CD4-positive, CD25-positive, alpha-beta regulatory T cell (primary cell): ENCODE data around the gene H2AZ1. TPM values are rescaled to one million over a fixed set of nuclear protein-coding genes. Genes with fewer than 3 reads are reported as not detected.
"Not testable (repeated sequence)": the region's sequence is repeated elsewhere in the genome, so short reads cannot be mapped to it uniquely, and the experiment has no call there.

Source experiments
- ATAC-seq, 2 donors: fragments of 150-1000 bp; cut with Tn5 transposase; one replicate each; pipeline ENCODE4 v1.10.0; 2021; ENCODE audit warnings: low read depth in 2 of 2, moderate number of reproducible peaks in 2 of 2, moderate library complexity in 1 of 2
- DNase-seq, 3 donors: peaks; one replicate each; pipeline versions ENCODE4 v3.0.0 to v3.0.0-alpha.2; 2012 to 2022; ENCODE audit warnings: mixed read lengths in 1 of 3
- H3K27ac ChIP-seq: one replicate; pipeline ENCODE4 v1.7.0; 2013; ENCODE audit warnings: mild to moderate bottlenecking, low read length; ENCODE audit not compliant: insufficient read depth, poor library complexity, severe bottlenecking
- H3K27me3 ChIP-seq: one replicate; pipeline ENCODE4 v1.7.0; 2013; ENCODE audit warnings: low read length; ENCODE audit not compliant: control insufficient read depth, insufficient read depth
- H3K36me3 ChIP-seq: one replicate; pipeline ENCODE4 v1.7.0; 2013; ENCODE audit warnings: mild to moderate bottlenecking, low read length, moderate library complexity; ENCODE audit not compliant: control insufficient read depth, insufficient read depth
- H3K4me1 ChIP-seq: 2 replicates; pipeline ENCODE4 v1.7.0; 2013; ENCODE audit warnings: mild to moderate bottlenecking, low read length; ENCODE audit not compliant: insufficient read depth, control insufficient read depth, poor library complexity, severe bottlenecking
- H3K4me3 ChIP-seq: one replicate; pipeline ENCODE4 v1.7.0; 2013; ENCODE audit warnings: low read depth, mild to moderate bottlenecking, low read length, moderate library complexity
- H3K9me3 ChIP-seq, 2 experiments: 1 replicate in 1 of 2; 2 replicates in 1 of 2; pipeline ENCODE4 v1.7.0; 2013; ENCODE audit warnings: low read length in 2 of 2, mild to moderate bottlenecking in 1 of 2, moderate library complexity in 1 of 2; ENCODE audit not compliant: control insufficient read depth in 2 of 2
- H3K27ac Mint-ChIP-seq, 3 donors: one replicate each; pipeline ENCODE4 v1.8.0; 2020 to 2022; ENCODE audit warnings: mild to moderate bottlenecking in 3 of 3, mixed read lengths in 3 of 3, moderate library complexity in 2 of 3
- H3K27me3 Mint-ChIP-seq: one replicate; pipeline ENCODE4 v1.8.0; 2022; ENCODE audit warnings: mild to moderate bottlenecking, mixed read lengths
- H3K36me3 Mint-ChIP-seq: one replicate; pipeline ENCODE4 v1.8.0; 2020; ENCODE audit warnings: mixed read lengths
- H3K4me1 Mint-ChIP-seq, 4 donors: one replicate each; pipeline ENCODE4 v1.8.0; 2020 to 2022; ENCODE audit warnings: mixed read lengths in 4 of 4, mild to moderate bottlenecking in 1 of 4
- H3K4me3 Mint-ChIP-seq, 4 donors: one replicate each; pipeline ENCODE4 v1.8.0; 2020 to 2022; ENCODE audit warnings: mild to moderate bottlenecking in 4 of 4, mixed read lengths in 4 of 4, moderate library complexity in 3 of 4
- H3K9me3 Mint-ChIP-seq, 7 donors: one replicate each; pipeline ENCODE4 v1.8.0; 2020 to 2022; ENCODE audit warnings: mixed read lengths in 7 of 7, mild to moderate bottlenecking in 3 of 7, moderate library complexity in 2 of 7
- polyA plus RNA-seq, 4 donors: library from polyadenylated mRNA; unstranded; fragments of 300-500 nt; fragmentation: Illumina TruSeq; gene quantifications; one replicate each; pipeline ENCODE4 v1.2.3, GENCODE V29; 2021
- total RNA-seq: library from RNA; stranded (reverse); gene quantifications from one replicate; pipeline ENCODE4 v1.2.3, GENCODE V29; 2022

Gene H2AZ1
- total and polyA plus RNA-seq, 5 donors from 2014 or later: 143 to 637 (median 497) TPM

DNA sequence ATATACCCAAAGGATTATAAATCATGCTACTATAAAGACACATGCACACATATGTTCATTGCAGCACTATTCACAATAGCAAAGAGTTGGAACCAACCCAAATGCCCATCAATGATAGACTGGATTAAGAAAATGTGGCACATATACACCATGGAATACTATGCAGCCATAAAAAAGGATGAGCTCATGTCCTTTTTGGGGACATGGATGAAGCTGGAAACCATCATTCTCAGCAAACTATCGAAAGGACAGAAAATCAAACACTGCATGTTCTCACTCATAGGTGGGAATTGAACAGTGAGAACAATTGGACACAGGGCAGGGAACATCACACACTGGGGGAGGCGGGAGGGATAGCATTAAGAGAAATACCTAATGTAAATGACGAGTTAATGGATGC lies 8.1 kb upstream of the H2AZ1 start:
- H3K9me3 ChIP-seq, H3K4me3 ChIP-seq, ATAC-seq, H3K4me3 Mint-ChIP-seq, H3K27me3 Mint-ChIP-seq, H3K27ac ChIP-seq, H3K27ac Mint-ChIP-seq, H3K27me3 ChIP-seq, H3K36me3 Mint-ChIP-seq, H3K9me3 Mint-ChIP-seq, H3K36me3 ChIP-seq, DNase-seq, H3K4me1 ChIP-seq: not testable (repeated sequence)
- peaks cover 0 to 11% (median 4%) of the 10 kb centered on the region in 4 donors for H3K4me1 Mint-ChIP-seq

DNA sequence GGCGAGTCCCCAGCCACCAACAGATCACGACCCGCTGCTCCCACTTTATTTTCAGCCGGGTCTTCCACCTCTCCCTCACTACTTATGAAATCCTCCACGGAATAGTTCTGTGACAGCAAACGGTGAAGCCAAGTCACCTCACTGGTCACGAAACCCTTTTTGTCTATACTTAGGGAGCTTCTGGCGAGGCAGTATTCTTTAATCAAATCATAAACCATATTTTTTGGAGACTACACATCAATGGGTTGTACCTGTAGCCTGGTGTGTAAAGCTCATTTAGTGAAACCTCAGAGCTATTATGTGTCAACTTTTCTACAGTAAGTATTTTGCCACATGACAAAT lies 809 bp upstream of the H2AZ1 start:
- Mint-ChIP-seq H3K36me3 (peaks cover 4% of the 10 kb centered on the region), H3K4me1 (peaks cover 6 to 18% (median 14%) of the 10 kb centered on the region in 4 donors)
- peak in 1 of 3 donors; percentile 18 for DNase-seq

DNA sequence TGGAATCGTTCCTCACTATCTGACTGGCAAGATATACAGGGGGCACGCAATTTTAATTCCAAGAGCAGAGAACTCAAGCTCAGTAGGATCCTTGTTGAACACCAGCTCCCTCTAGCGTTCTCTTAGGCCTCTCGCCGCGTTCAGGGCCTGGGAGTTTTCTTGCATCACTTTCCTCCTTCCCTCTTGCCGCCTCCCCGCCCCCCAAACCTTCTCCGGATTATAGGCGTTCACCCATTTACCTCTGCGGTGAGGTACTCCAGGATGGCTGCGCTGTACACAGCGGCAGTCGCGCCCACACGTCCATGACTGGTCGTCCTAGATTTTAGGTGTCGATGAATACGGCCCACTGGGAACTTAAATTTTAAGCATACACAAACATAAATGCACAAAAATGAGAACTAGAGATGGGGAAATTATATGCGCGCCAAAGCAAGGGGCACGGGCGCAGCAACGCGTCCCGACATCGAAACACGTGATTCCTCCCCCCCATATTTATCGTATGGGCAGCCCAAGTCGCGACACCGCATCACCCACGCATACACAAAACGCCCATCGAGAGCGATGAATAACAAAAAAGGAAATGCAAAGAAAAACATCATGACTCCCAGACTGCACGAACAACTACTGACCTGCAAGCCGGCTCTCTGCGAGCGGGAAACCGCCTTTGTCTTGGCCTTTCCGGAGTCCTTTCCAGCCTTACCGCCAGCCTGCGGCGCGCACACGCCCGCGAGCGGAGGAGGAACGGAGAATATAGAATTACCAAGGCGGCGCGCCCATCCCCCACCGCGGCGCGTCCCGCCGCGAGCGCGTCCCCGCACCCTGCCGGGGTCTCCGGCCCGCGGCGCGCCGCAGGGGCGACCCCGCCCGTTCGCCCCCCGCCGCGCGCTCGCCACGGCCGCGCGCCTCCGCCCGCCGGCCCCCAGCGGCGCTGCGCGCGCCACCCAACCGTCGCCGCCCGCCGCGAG lies 759 bp downstream of the H2AZ1 start:
- H3K4me1 Mint-ChIP-seq: peaks cover 0 to 33% (median 25%) of the 10 kb centered on the region in 4 donors

More for the DNA sequence above, 809 bp upstream of the H2AZ1 start:
- Histone ChIP-seq H3K36me3 (no peaks in the 10 kb centered on the region), H3K27ac (peak overlapping the region; percentile 93), H3K4me3 (peak overlapping the region; percentile 92), H3K27me3 (no peaks in the 10 kb centered on the region), H3K9me3 (no peaks in the 10 kb centered on the region), H3K4me1 (peaks cover 28% of the 10 kb centered on the region)
- H3K27ac Mint-ChIP-seq: no peak overlapping the region
- ATAC-seq: no peak
- peaks cover 0 to 2% (median 0%) of the 10 kb centered on the region in 7 donors for H3K9me3 Mint-ChIP-seq
- H3K27me3 Mint-ChIP-seq: peaks cover 5% of the 10 kb centered on the region
- H3K4me3 Mint-ChIP-seq: no peak overlapping the region

DNA sequence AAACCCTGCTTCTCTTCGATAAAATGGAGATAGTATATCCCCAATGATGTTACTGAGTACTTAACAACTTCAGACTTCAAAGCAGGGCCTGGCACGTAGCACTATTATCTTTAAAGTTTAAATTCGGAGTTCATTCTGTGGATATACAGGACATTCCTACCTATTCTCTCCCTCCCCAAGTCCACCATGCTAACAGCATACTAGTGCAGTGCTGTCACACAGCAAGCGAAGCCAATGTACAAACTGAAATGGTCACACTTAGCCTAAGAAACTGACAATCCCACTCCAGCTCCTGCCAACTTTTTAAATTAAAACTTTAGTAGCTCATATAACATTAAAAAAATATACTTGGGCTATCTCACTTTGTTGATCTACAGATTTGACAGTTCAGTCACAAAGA lies 2.5 kb downstream of the H2AZ1 start:
- Mint-ChIP-seq H3K4me1 (peaks cover 13 to 50% (median 40%) of the 10 kb centered on the region in 4 donors), H3K27ac (peak overlapping the region; percentile 90 to 99 (median 96))

More for the DNA sequence above, 759 bp downstream of the H2AZ1 start:
- Histone ChIP-seq H3K9me3 (no peaks in the 10 kb centered on the region), H3K27ac (peak overlapping the region; percentile 93), H3K4me3 (peak overlapping the region; percentile 97), H3K4me1 (peaks cover 44% of the 10 kb centered on the region), H3K36me3 (no peaks in the 10 kb centered on the region), H3K27me3 (no peaks in the 10 kb centered on the region)
- DNase-seq (peak; percentile 83 to 94 (median 85)), ATAC-seq (peak; percentile 28 to 29)
- H3K27me3 Mint-ChIP-seq: peaks cover 5% of the 10 kb centered on the region
- no peaks in the 10 kb centered on the region for H3K9me3 Mint-ChIP-seq
- no peak overlapping the region for H3K27ac Mint-ChIP-seq
- peaks cover 10% of the 10 kb centered on the region for H3K36me3 Mint-ChIP-seq
- no peak overlapping the region for H3K4me3 Mint-ChIP-seq

DNA sequence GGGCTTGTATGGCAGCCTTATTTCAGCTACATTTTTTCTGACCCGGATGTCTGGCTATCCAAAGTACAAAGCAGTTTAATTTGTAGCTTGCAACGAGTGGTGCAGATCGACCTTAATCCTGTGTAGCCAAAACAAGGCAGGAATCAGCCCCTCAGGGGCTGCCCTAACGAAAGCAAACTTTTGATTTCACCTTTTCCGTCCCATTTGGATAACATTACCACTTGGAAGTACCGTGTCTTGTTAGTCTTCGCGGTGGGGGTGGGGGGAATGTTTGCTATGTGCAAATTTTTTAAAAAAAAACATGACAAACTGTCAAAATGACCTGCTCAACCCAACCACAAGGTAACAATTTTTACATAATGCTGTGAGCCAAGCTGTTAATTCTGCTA lies 2.9 kb downstream of the H2AZ1 start:
- ATAC-seq: no peak
- peaks cover 63% of the 10 kb centered on the region for H3K4me1 ChIP-seq

More for the DNA sequence above, 2.5 kb downstream of the H2AZ1 start:
- peak overlapping the region; percentile 93 for H3K27ac ChIP-seq
- peaks cover 21% of the 10 kb centered on the region for H3K36me3 Mint-ChIP-seq
- H3K4me1 ChIP-seq: peaks cover 59% of the 10 kb centered on the region
- peaks cover 5% of the 10 kb centered on the region for H3K27me3 Mint-ChIP-seq
- DNase-seq: no peak
- no peaks in the 10 kb centered on the region for H3K36me3 ChIP-seq
- no peaks in the 10 kb centered on the region for H3K9me3 Mint-ChIP-seq
- H3K4me3 Mint-ChIP-seq: peak overlapping the region in 1 of 4 donors; percentile 96
- H3K4me3 ChIP-seq: peak overlapping the region; percentile 96
- H3K27me3 ChIP-seq: no peaks in the 10 kb centered on the region
- ATAC-seq: no peak
- no peaks in the 10 kb centered on the region for H3K9me3 ChIP-seq

DNA sequence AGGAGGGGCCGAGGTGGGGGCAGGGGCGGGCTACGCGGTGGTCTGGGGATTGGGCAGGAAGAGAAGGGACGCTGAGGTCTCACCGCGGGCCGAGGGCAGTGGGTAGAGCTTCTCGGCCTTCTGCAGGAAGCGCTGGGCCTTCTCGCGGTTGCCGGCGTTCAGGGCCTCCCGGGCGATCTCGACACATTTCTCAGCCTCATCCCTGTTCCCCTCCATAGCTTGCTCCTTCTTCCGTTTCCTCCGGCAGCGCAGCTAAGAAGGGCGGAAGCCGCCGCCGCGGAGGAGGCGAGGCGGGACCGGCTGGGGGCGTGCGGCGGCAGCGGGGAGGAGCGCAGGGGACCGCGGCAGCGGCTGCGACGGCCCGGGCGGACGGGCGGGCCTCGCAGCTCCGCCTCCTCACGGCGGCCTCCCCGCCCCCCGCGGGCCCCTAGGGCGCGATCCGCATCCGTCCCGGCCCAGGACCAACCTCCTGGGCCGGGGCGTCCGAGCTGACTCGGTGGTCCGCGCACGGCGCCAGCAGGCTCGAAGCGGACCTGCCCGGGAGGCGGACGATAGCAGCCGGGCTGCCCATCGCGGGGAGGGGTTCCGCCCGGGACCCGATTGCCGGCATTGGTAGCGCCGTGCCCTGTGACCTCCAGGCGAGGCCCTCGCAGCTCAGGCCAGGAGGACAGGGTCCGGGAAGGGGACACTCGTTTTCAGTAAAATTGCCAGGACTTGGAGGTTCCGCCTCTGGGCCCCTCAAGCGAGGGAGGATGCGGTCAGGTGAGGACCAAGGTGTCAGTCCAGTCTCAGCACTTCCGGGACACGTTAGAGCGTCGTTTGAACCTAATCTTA lies 3.5 kb downstream of the H2AZ1 start, which contains the start of gene DNAJB14:
DNAJB14 (minus strand) TSS at position 263 of the 834 bp plus-strand sequence; CDS start at position 216, 47 bp downstream.
- Mint-ChIP-seq H3K4me1 (peaks cover 16 to 56% (median 42%) of the 10 kb centered on the region in 4 donors), H3K9me3 (no peaks in the 10 kb centered on the region), H3K27ac (peak within 1 kb of the TSS; percentile 96 to 99 (median 99)), H3K36me3 (peaks cover 21% of the 10 kb centered on the region), H3K4me3 (peak within 1 kb of the TSS in 3 of 4 donors; percentile 97 to 99 (median 98)), H3K27me3 (peaks cover 5% of the 10 kb centered on the region)
- ATAC-seq (peak; percentile 52 to 59), DNase-seq (peak; percentile 77 to 90 (median 84))
- Histone ChIP-seq H3K4me1 (peaks cover 63% of the 10 kb centered on the region), H3K27me3 (no peaks in the 10 kb centered on the region), H3K36me3 (no peaks in the 10 kb centered on the region), H3K27ac (peak within 1 kb of the TSS; percentile 93), H3K4me3 (peak within 1 kb of the TSS; percentile 96), H3K9me3 (no peaks in the 10 kb centered on the region)

More for the DNA sequence above, 2.9 kb downstream of the H2AZ1 start:
- H3K36me3 ChIP-seq: no peaks in the 10 kb centered on the region
- Mint-ChIP-seq H3K27ac (peak overlapping the region; percentile 90 to 99 (median 96)), H3K27me3 (peaks cover 5% of the 10 kb centered on the region), H3K9me3 (no peaks in the 10 kb centered on the region), H3K4me1 (peaks cover 15 to 55% (median 41%) of the 10 kb centered on the region in 4 donors), H3K36me3 (peaks cover 21% of the 10 kb centered on the region), H3K4me3 (peak overlapping the region in 1 of 4 donors; percentile 96)
- peak overlapping the region; percentile 93 for H3K27ac ChIP-seq
- no peaks in the 10 kb centered on the region for H3K27me3 ChIP-seq
- H3K4me3 ChIP-seq: peak overlapping the region; percentile 96
- H3K9me3 ChIP-seq: no peaks in the 10 kb centered on the region
- no peak for DNase-seq

DNA sequence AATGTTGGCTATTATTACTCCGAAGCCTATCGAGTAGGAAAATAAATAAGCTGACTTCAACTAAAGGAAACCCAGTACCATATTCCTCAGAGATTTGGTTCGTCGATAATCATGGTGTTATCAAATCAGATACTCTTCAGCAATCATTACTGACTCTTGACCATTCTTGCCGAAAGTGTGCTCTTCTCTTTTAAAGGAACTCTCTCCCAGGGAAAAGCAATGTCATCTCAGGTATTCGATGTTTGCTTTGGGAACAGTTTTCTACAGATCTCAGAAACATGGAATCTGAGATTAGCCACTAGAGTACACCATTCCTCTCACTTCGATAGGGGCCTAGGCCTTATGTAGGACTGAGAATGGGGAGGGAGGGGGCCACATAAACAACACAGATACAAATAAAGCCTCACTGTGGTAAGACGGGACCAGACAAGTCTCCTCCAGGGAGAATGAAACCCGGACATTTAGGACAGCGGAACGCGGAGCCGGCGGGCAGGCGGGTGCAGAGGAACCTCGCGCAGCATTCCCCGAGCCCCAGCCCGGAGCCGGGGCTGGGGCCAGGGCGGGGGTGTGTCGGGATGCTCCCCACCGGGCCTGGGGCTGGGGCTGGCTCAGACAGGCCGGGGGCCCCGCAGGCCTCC lies 4.2 kb downstream of the H2AZ1 start:
- ATAC-seq: no peak
- Histone ChIP-seq H3K4me3 (peak overlapping the region; percentile 85), H3K9me3 (no peaks in the 10 kb centered on the region), H3K27me3 (no peaks in the 10 kb centered on the region), H3K27ac (peak overlapping the region; percentile 93), H3K4me1 (peaks cover 62% of the 10 kb centered on the region), H3K36me3 (no peaks in the 10 kb centered on the region)
- H3K27ac Mint-ChIP-seq: peak overlapping the region; percentile 96 to 99 (median 98)
- no peaks in the 10 kb centered on the region for H3K9me3 Mint-ChIP-seq
- H3K4me1 Mint-ChIP-seq: peaks cover 23 to 62% (median 47%) of the 10 kb centered on the region in 4 donors
- peaks cover 5% of the 10 kb centered on the region for H3K27me3 Mint-ChIP-seq
- H3K36me3 Mint-ChIP-seq: peaks cover 21% of the 10 kb centered on the region
- H3K4me3 Mint-ChIP-seq: peak overlapping the region in 3 of 4 donors; percentile 97 to 99 (median 98)
- no peak for DNase-seq
